Measurements from ENCODE around the gene CHN1. TPM values are rescaled to one million over a fixed set of nuclear protein-coding genes. Genes with fewer than 3 reads are reported as not detected.

The CHN1 gene
- total RNA-seq, 2 donors from 2014 or later = 6.7 to 9.4 TPM

- intact Hi-C loops (cut with DNase I) = no loop called here
These were observed 55.0 kb downstream of the CHN1 start for GRCh38 chr2:174949988-174950687.

GRCh38 chr2:174945601-174946260 lies 59.5 kb downstream of the CHN1 start:
- DNase-seq (no peak), ATAC-seq (no peak)
- intact Hi-C loops (cut with DNase I) = no loop called here

More at GRCh38 chr2:174949988-174950687, 55.0 kb downstream of the CHN1 start:
- ATAC-seq (no peak), DNase-seq (no peak)

- ATAC-seq (no peak), DNase-seq (no peak)
- intact Hi-C loops (cut with DNase I) = no loop called here
These were observed 66.1 kb downstream of the CHN1 start for GRCh38 chr2:174939046-174939445.

GRCh38 chr2:174931724-174932123 lies 73.5 kb downstream of the CHN1 start:
- no peak for ATAC-seq
- intact Hi-C loops (cut with DNase I) = no loop called here
- DNase-seq = no peak

GRCh38 chr2:174929786-174930185 lies 75.4 kb downstream of the CHN1 start:
- ATAC-seq = no peak
- DNase-seq = no peak
- intact Hi-C loops (cut with DNase I) = no loop called here

GRCh38 chr2:174925046-174925784 lies 80.0 kb downstream of the CHN1 start:
- ATAC-seq = no peak
- no peak for DNase-seq
- intact Hi-C loops (cut with DNase I) = no loop called here

- intact Hi-C loops (cut with DNase I) = no loop called here
- DNase-seq = no peak
- ATAC-seq = no peak
These were observed 81.0 kb downstream of the CHN1 start for GRCh38 chr2:174924061-174924693.

- ATAC-seq (no peak), DNase-seq (no peak)
These were observed 85.1 kb downstream of the CHN1 start for GRCh38 chr2:174919947-174920595.

GRCh38 chr2:174918886-174919526 lies 86.2 kb downstream of the CHN1 start:
- DNase-seq (no peak), ATAC-seq (no peak)
- intact Hi-C loops (cut with DNase I) = no loop called here

More at GRCh38 chr2:174919947-174920595, 85.1 kb downstream of the CHN1 start:
- intact Hi-C loops (cut with DNase I) = no loop called here

GRCh38 chr2:174916270-174916930 lies 88.8 kb downstream of the CHN1 start:
- DNase-seq (no peak), ATAC-seq (no peak)
- intact Hi-C loops (cut with DNase I) = no loop called here

- ATAC-seq (no peak), DNase-seq (peak; percentile 74)
- intact Hi-C loops (cut with DNase I) = no loop called here
These were observed 90.1 kb downstream of the CHN1 start for GRCh38 chr2:174914853-174915760.

- DNase-seq = no peak
- ATAC-seq = no peak
- intact Hi-C loops (cut with DNase I) = no loop called here
These were observed 96.9 kb downstream of the CHN1 start for GRCh38 chr2:174908284-174908683.

GRCh38 chr2:174903264-174903556 lies 102.0 kb downstream of the CHN1 start:
- intact Hi-C loops (cut with DNase I) = no loop called here

GRCh38 chr2:174902506-174903263 lies 102.5 kb downstream of the CHN1 start:
- ATAC-seq (peak in 1 of 2 donors; percentile 65), DNase-seq (no peak)
- intact Hi-C loops (cut with DNase I) = no loop called here

More at GRCh38 chr2:174903264-174903556, 102.0 kb downstream of the CHN1 start:
- DNase-seq (no peak), ATAC-seq (no peak)

GRCh38 chr2:174901075-174901474 lies 104.1 kb downstream of the CHN1 start:
- intact Hi-C loops (cut with DNase I) = no loop called here
- ATAC-seq (peak in 1 of 2 donors; percentile 51), DNase-seq (no peak)

- ATAC-seq (no peak), DNase-seq (no peak)
- intact Hi-C loops (cut with DNase I) = no loop called here
These were observed 107.9 kb downstream of the CHN1 start for GRCh38 chr2:174897286-174897685.

- intact Hi-C loops (cut with DNase I) = no loop called here
- no peak for ATAC-seq
These were observed 112.2 kb downstream of the CHN1 start for GRCh38 chr2:174893018-174893417.

More at GRCh38 chr2:174893018-174893417, 112.2 kb downstream of the CHN1 start:
- DNase-seq = no peak

Measured in left cardiac atrium (tissue), 4 donors.